ENCODE measurements around the gene FAM227B.

FAM227B gene

DNA sequence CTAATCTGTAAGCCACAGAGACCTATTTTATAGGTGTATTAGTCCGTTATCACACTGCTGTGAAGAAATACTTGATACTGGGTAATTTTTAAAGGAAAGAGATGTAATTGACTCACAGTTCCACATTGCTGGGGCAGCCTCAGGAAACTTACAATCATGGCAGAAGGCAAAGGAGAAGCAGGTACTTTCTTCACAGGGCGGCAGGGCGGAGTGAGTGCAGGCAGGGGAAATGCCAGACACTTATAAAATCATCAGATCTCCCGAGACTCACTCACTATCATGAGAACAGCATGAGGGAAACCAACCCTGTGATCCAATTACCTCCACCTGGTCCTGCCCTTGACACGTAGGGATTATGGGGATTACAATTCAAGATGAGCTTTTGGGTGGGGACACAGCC is 341.9 kb downstream of the FAM227B start:
- TF ChIP-seq CTCF (IDR thresholded peaks at IDR 0.05; ENCODE audit: borderline replicate concordance, insufficient read depth, low read depth, low read length) = no peak
- H3K4me3 ChIP-seq (ENCODE audit: low read depth, low read length) = no peak overlapping the region
